GM19328 (cell line): ENCODE data around the gene AARS1.
"Not testable (repeated sequence)": the region's sequence is repeated elsewhere in the genome, so short reads cannot be mapped to it uniquely, and the experiment has no call there.

Experiments used
- ATAC-seq: cut with Tn5 transposase; IDR thresholded peaks from one replicate; pipeline ENCODE4 v1.9.1; 2021; ENCODE audit warnings: mild to moderate bottlenecking, moderate library complexity; ENCODE audit not compliant: unreplicated experiment

AARS1 gene

GRCh38 chr16:70226024-70226423 is 63.3 kb downstream of the AARS1 start:
- not testable (repeated sequence) for ATAC-seq

GRCh38 chr16:70225430-70225829 is 63.9 kb downstream of the AARS1 start:
- ATAC-seq, result not testable (repeated sequence)

- not testable (repeated sequence) for ATAC-seq
These were observed 64.7 kb downstream of the AARS1 start for GRCh38 chr16:70224645-70225044.

- not testable (repeated sequence) for ATAC-seq
These were observed 65.3 kb downstream of the AARS1 start for GRCh38 chr16:70223971-70224513.

- ATAC-seq, result not testable (repeated sequence)
These were observed 66.1 kb downstream of the AARS1 start for GRCh38 chr16:70223216-70223615.

- ATAC-seq, result not testable (repeated sequence)
These were observed 66.7 kb downstream of the AARS1 start for GRCh38 chr16:70222574-70222973.

- not testable (repeated sequence) for ATAC-seq
These were observed 70.7 kb downstream of the AARS1 start for GRCh38 chr16:70218586-70218985.

GRCh38 chr16:70206382-70206781 is 82.9 kb downstream of the AARS1 start:
- not testable (repeated sequence) for ATAC-seq

GRCh38 chr16:70204668-70205405 is 84.5 kb downstream of the AARS1 start:
- ATAC-seq, result not testable (repeated sequence)

- not testable (repeated sequence) for ATAC-seq
These were observed 85.3 kb downstream of the AARS1 start for GRCh38 chr16:70204010-70204409.

GRCh38 chr16:70203508-70203907 is 85.8 kb downstream of the AARS1 start:
- not testable (repeated sequence) for ATAC-seq
